GM12878 (cell line): ENCODE results near the gene GPC3. TPM values are rescaled to one million over a fixed set of nuclear protein-coding genes. Genes with fewer than 3 reads are reported as not detected.

ENCODE experiments used
- ATAC-seq: fragments of 200-7000 bp; cut with Tn5 transposase; 3 replicates; pipeline ENCODE4 v1.9.1; 2020; ENCODE audit warnings: mild to moderate bottlenecking, moderate library complexity
- BruUV-seq: library from RNA; stranded (reverse); fragments of 400-500 nt; replicated peaks from 2 replicates; lab custom pipeline; 2021; lab: Mats Ljungman, UMichigan
- CTCF ChIA-PET: fragments of 300-600 bp; sonication (Branson Sonifier 250); formaldehyde crosslinking; extraction: SDS; loops from one replicate; lab custom pipeline; 2021; ENCODE audit warnings: inconsistent platforms; lab: Yijun Ruan, JAX
- POLR2A ChIA-PET: fragments of 350-600 bp; formaldehyde crosslinking; extraction: SDS; loops from one replicate; lab custom pipeline; 2021; ENCODE audit warnings: inconsistent platforms; lab: Charles Lee
- RAD21 ChIA-PET: fragments of 300-600 bp; sonication (Branson Sonifier 250); formaldehyde crosslinking; loops from one replicate; lab custom pipeline; 2023; ENCODE audit warnings: antibody characterized with exemption; ENCODE audit not compliant: unreplicated experiment; lab: Charles Lee
- SMC1A ChIA-PET: fragments of 300-600 bp; sonication (Branson Sonifier 250); formaldehyde crosslinking; loops from one replicate; lab custom pipeline; 2023; ENCODE audit not compliant: unreplicated experiment, uncharacterized antibody; lab: Charles Lee
- DNase-seq: peaks from one replicate; pipeline ENCODE4 v3.0.0-alpha.2; 2011; ENCODE audit warnings: low read depth, low spot score
- FAIRE-seq: peaks from 3 replicates; lab custom pipeline; 2011; peaks lifted over from hg19 to GRCh38; lab: Jason Lieb, UNC
- H2AFZ ChIP-seq: 2 replicates; pipeline ENCODE4 v1.6.0; 2011; ENCODE audit warnings: low read depth, low read length, control low read depth; ENCODE audit not compliant: control insufficient read depth
- H3K27ac ChIP-seq: 2 replicates; pipeline ENCODE4 v1.5.1; 2011; ENCODE audit warnings: control low read depth; ENCODE audit not compliant: control insufficient read depth, insufficient read depth
- H3K27me3 ChIP-seq, 2 experiments: replicated peaks in 1 of 2; 2 replicates each; pipeline versions ENCODE4 v1.6.0 to v1.6.1; 2011; ENCODE audit warnings: low read length in 1 of 2; ENCODE audit not compliant: control insufficient read depth in 2 of 2, insufficient read depth in 2 of 2
- H3K36me3 ChIP-seq, 2 experiments: 2 replicates each; pipeline ENCODE4 v1.5.1; 2011; ENCODE audit warnings: low read length in 1 of 2; ENCODE audit not compliant: control insufficient read depth in 2 of 2, insufficient read depth in 2 of 2
- H3K4me1 ChIP-seq: 2 replicates; pipeline ENCODE4 v1.6.1; 2011; ENCODE audit warnings: mild to moderate bottlenecking, low read length, moderate library complexity, mixed read lengths; ENCODE audit not compliant: control insufficient read depth, insufficient read depth
- H3K4me2 ChIP-seq: 2 replicates; pipeline ENCODE4 v1.6.0; 2011; ENCODE audit warnings: control low read depth; ENCODE audit not compliant: control insufficient read depth, insufficient read depth
- H3K4me3 ChIP-seq: fragments of 200-600 bp; sonication (generic); 2 replicates; pipeline ENCODE4 v1.5.1; 2016
- H3K79me2 ChIP-seq: 2 replicates; pipeline ENCODE4 v1.6.0; 2011; ENCODE audit warnings: low read length; ENCODE audit not compliant: control insufficient read depth, insufficient read depth
- H3K9ac ChIP-seq: 2 replicates; pipeline ENCODE4 v1.8.0; 2011; ENCODE audit warnings: low read length, control low read depth, mixed read lengths; ENCODE audit not compliant: control insufficient read depth, insufficient read depth
- H3K9me3 ChIP-seq: replicated peaks from 3 replicates; pipeline ENCODE4 v1.5.1; 2011; ENCODE audit warnings: mild to moderate bottlenecking, low read length; ENCODE audit not compliant: control insufficient read depth, insufficient read depth
- H4K20me1 ChIP-seq: 2 replicates; pipeline ENCODE4 v1.6.0; 2011; ENCODE audit not compliant: control insufficient read depth, insufficient read depth
- BACH1 ChIP-seq: fragments of 450-650 bp; IDR thresholded peaks from 2 replicates; pipeline ENCODE4 v1.6.1; 2017; ENCODE audit warnings: mild to moderate bottlenecking, borderline replicate concordance
- CREB1 ChIP-seq: IDR thresholded peaks from 2 replicates; pipeline ENCODE4 v1.6.1; 2012; ENCODE audit warnings: low read depth, mild to moderate bottlenecking, inconsistent platforms
- CUX1 ChIP-seq: IDR thresholded peaks from 2 replicates; pipeline ENCODE4 v1.6.1; 2012; ENCODE audit warnings: improper control_type of control experiment, low read depth, low read length; ENCODE audit not compliant: insufficient replicate concordance
- EGR1 ChIP-seq, 2 experiments: IDR thresholded peaks; 1 replicate in 1 of 2; 2 replicates in 1 of 2; pipeline ENCODE4 v1.6.1; 2011 to 2012; ENCODE audit warnings: low read depth in 2 of 2, low read length in 2 of 2, borderline replicate concordance in 1 of 2, mild to moderate bottlenecking in 1 of 2, moderate library complexity in 1 of 2
- ELK1 ChIP-seq: IDR thresholded peaks from 2 replicates; pipeline ENCODE4 v1.6.1; 2012; ENCODE audit warnings: low read depth, low read length, improper control_type of control experiment
- EZH2 ChIP-seq: IDR thresholded peaks from 2 replicates; pipeline ENCODE4 v1.6.1; 2012; ENCODE audit warnings: low read depth, mild to moderate bottlenecking, control low read depth, inconsistent platforms, low read length, borderline replicate concordance; ENCODE audit not compliant: control insufficient read depth
- GATAD2B ChIP-seq: fragments of 450-650 bp; conservative IDR thresholded peaks from 2 replicates; pipeline ENCODE4 v1.6.1; 2017; ENCODE audit warnings: low read depth, mild to moderate bottlenecking, moderate library complexity
- HDAC2 ChIP-seq: fragments of 200-600 bp; sonication (generic); IDR thresholded peaks from 2 replicates; pipeline ENCODE4 v1.6.1; 2017
- JUNB ChIP-seq: IDR thresholded peaks from 2 replicates; pipeline ENCODE4 v1.6.1; 2016; ENCODE audit warnings: antibody characterized with exemption, mild to moderate bottlenecking
- MTA3 ChIP-seq: IDR thresholded peaks from 2 replicates; pipeline ENCODE4 v1.6.1; 2012; ENCODE audit warnings: low read length, inconsistent platforms, borderline replicate concordance
- NFYA ChIP-seq: IDR thresholded peaks from 2 replicates; pipeline ENCODE4 v1.6.1; 2011; ENCODE audit warnings: low read depth, mild to moderate bottlenecking, low read length, improper control_type of control experiment, borderline replicate concordance
- NFYB ChIP-seq: IDR thresholded peaks from 2 replicates; pipeline ENCODE4 v1.6.1; 2011; ENCODE audit warnings: low read depth, mild to moderate bottlenecking, low read length, improper control_type of control experiment, moderate library complexity; ENCODE audit not compliant: insufficient read depth
- RB1 ChIP-seq: fragments of 450-650 bp; formaldehyde crosslinking; IDR thresholded peaks from 2 replicates; pipeline ENCODE4 v1.6.1; 2017; ENCODE audit warnings: mild to moderate bottlenecking, borderline replicate concordance
- RELB ChIP-seq: fragments of 450-650 bp; IDR thresholded peaks from 2 replicates; pipeline ENCODE4 v1.6.1; 2017; ENCODE audit warnings: low read depth, mild to moderate bottlenecking, moderate library complexity
- TCF7 ChIP-seq: IDR thresholded peaks from 2 replicates; pipeline ENCODE4 v1.6.1; 2014; ENCODE audit warnings: antibody characterized with exemption, borderline replicate concordance
- ZNF24 ChIP-seq: fragments of 450-650 bp; IDR thresholded peaks from 2 replicates; pipeline ENCODE4 v1.6.1; 2017; ENCODE audit warnings: antibody characterized with exemption, mild to moderate bottlenecking
- ZNF384 ChIP-seq: IDR thresholded peaks from 2 replicates; pipeline ENCODE4 v1.6.1; 2012; ENCODE audit warnings: low read depth, mild to moderate bottlenecking, low read length, improper control_type of control experiment, borderline replicate concordance
- ZSCAN29 ChIP-seq: fragments of 450-650 bp; IDR thresholded peaks from 2 replicates; pipeline ENCODE4 v1.6.1; 2017; ENCODE audit warnings: mild to moderate bottlenecking, moderate library complexity
- ZZZ3 ChIP-seq: IDR thresholded peaks from 2 replicates; pipeline ENCODE4 v1.6.1; 2011; ENCODE audit warnings: low read depth; ENCODE audit not compliant: control insufficient read depth, insufficient read length
- WGBS: methylation state at CpG from one replicate; pipeline ENCODE4 v1.1.6; 2016; ENCODE audit warnings: low lambda C conversion rate; ENCODE audit not compliant: insufficient replicate concordance, insufficient coverage; ENCODE audit errors: missing lambda C conversion rate; 5-methylcytosine and 5-hydroxymethylcytosine counted together
- in situ Hi-C: fragments of 300-500 bp; cut with MboI; formaldehyde crosslinking; loops from 9 replicates; pipeline ENCODE4 v1.14.3; 2018; ENCODE audit warnings: mixed read lengths
- intact Hi-C: fragments of 100-400 bp; cut with micrococcal nuclease; formaldehyde crosslinking; loops from one replicate; pipeline ENCODE4 v1.14.2; 2022; ENCODE audit not compliant: unreplicated experiment
- polyA plus RNA-seq, 11 experiments: library from polyadenylated mRNA; depleted of rRNA in 4 of 11; unstranded in 6 of 11; stranded (reverse) in 5 of 11; fragments of >200 nt; fragmentation: Nextera tagmentation in 4 of 11; fragmentation: Illumina TruSeq in 1 of 11; extraction: Ambion mirVana in 4 of 11; extraction: Trizol in 1 of 11; gene quantifications; 1 replicate in 1 of 11; 2 replicates in 10 of 11; pipeline versions ENCODE4 v1.2.1 to v1.2.3, GENCODE V29; 2011 to 2016; ENCODE audit warnings: inconsistent platforms in 2 of 11, missing spikeins in 2 of 11, low read depth in 1 of 11
- total RNA-seq, 4 experiments: library from RNA; depleted of rRNA in 3 of 4; stranded (reverse); fragments of >200 nt in 3 of 4; fragmentation: Illumina TruSeq in 1 of 4; extraction: Trizol in 1 of 4; gene quantifications; 2 replicates each; pipeline versions ENCODE4 v1.2.1 to v1.2.3, GENCODE V29; 2013 to 2021

The GPC3 gene
- total and polyA plus RNA-seq, 10 of the 15 experiments (the other 5 are each of a cell fraction or from before 2014, with no cell fraction given) = 0.09 to 0.82 TPM; not detected in 8

GRCh38 chrX:133878710-133879109, 106.7 kb downstream of the GPC3 start:
- Histone ChIP-seq H3K27ac (no peak overlapping the region), H4K20me1 (no peaks in the 10 kb centered on the region), H3K27me3 (no peaks in the 10 kb centered on the region), H3K4me2 (no peak overlapping the region), H2AFZ (no peak overlapping the region), H3K9ac (no peak overlapping the region), H3K36me3 (no peaks in the 10 kb centered on the region), H3K9me3 (no peaks in the 10 kb centered on the region), H3K4me1 (no peaks in the 10 kb centered on the region), H3K79me2 (no peaks in the 10 kb centered on the region), H3K4me3 (no peak overlapping the region)
- RAD21 ChIA-PET = no interaction called here
- intact Hi-C loops (no loop called here), in situ Hi-C loops (no loop called here)
- SMC1A ChIA-PET = no interaction called here
- BruUV-seq = no TSS peak
- POLR2A ChIA-PET = no interaction called here
- CTCF ChIA-PET = no interaction called here
- DNase-seq (no peak), ATAC-seq (no peak), FAIRE-seq (no peak)
- 26% methylated on average over 3 of the region's 3 CpGs for WGBS
- TF ChIP-seq RB1 = no peak
- no peak for TF ChIP-seq CREB1
- TF ChIP-seq BACH1 = no peak
- no peak for TF ChIP-seq RELB
- no peak for TF ChIP-seq ZZZ3
- no peak for TF ChIP-seq CUX1
- TF ChIP-seq EZH2 = no peak
- TF ChIP-seq NFYA = no peak
- no peak for TF ChIP-seq MTA3
- TF ChIP-seq ZNF24 = no peak
- no peak for TF ChIP-seq EGR1 (IDR thresholded peaks at IDR 0.05; ENCODE audit: borderline replicate concordance in 1 of 2, low read depth in 2 of 2, low read length in 2 of 2)
- TF ChIP-seq ZNF384 = no peak
- no peak for TF ChIP-seq GATAD2B
- TF ChIP-seq ELK1 = no peak
- TF ChIP-seq NFYB = no peak
- TF ChIP-seq HDAC2 = no peak
- no peak for TF ChIP-seq ZSCAN29
- no peak for TF ChIP-seq TCF7
- no peak for TF ChIP-seq JUNB
